Measurements from ENCODE around the gene PROCA1.

Gene PROCA1

GRCh38 chr17:28700830-28701492 is 10.7 kb downstream of the PROCA1 start:
- TF ChIP-seq CTCF (conservative IDR thresholded peaks at IDR 0.05), result no peak
- H3K27ac ChIP-seq, result peak overlapping the region; percentile 74

- TF ChIP-seq CTCF (conservative IDR thresholded peaks at IDR 0.05), result no peak
- peak overlapping the region; percentile 74; the same call in 1 of the 2 replicates for H3K27ac ChIP-seq
Measured at GRCh38 chr17:28700278-28700677, 11.4 kb downstream of the PROCA1 start.

- 0 out of 2 replicates have a peak, but pooled peaks have one; percentile 29 for TF ChIP-seq CTCF (conservative IDR thresholded peaks at IDR 0.05)
- H3K27ac ChIP-seq, result peak overlapping the region; percentile 74
Measured at GRCh38 chr17:28698253-28698941, 13.3 kb downstream of the PROCA1 start.

GRCh38 chr17:28693869-28694268 is 17.8 kb downstream of the PROCA1 start:
- no peak for TF ChIP-seq CTCF (conservative IDR thresholded peaks at IDR 0.05)
- H3K27ac ChIP-seq, result no peak overlapping the region

GRCh38 chr17:28689011-28689410 is 22.7 kb downstream of the PROCA1 start:
- H3K27ac ChIP-seq, result no peak overlapping the region
- TF ChIP-seq CTCF (conservative IDR thresholded peaks at IDR 0.05), result no peak

GRCh38 chr17:28688481-28688880 is 23.2 kb downstream of the PROCA1 start:
- no peak overlapping the region for H3K27ac ChIP-seq
- no peak for TF ChIP-seq CTCF (conservative IDR thresholded peaks at IDR 0.05)

GRCh38 chr17:28686296-28686695 is 25.4 kb downstream of the PROCA1 start:
- TF ChIP-seq CTCF (conservative IDR thresholded peaks at IDR 0.05), result no peak
- peak overlapping the region; percentile 45 for H3K27ac ChIP-seq

All from VCaP (cell line).